ENCODE measurements around the gene CDH1. TPM values are rescaled to one million over a fixed set of nuclear protein-coding genes. Genes with fewer than 3 reads are reported as not detected.
"Not testable (repeated sequence)": the region's sequence is repeated elsewhere in the genome, so short reads cannot be mapped to it uniquely, and the experiment has no call there.

The CDH1 gene
- total RNA-seq, 3 donors from 2014 or later (not counting 1 experiment from before 2014, with no cell fraction given): 0.50 TPM; not detected in 2

GRCh38 chr16:68713361-68713760, 23.7 kb upstream of the CDH1 start:
- Mint-ChIP-seq H3K36me3 (no peaks in the 10 kb centered on the region), H3K9me3 (no peaks in the 10 kb centered on the region), H3K27ac (no peak overlapping the region), H3K4me3 (no peak overlapping the region), H3K4me1 (no peaks in the 10 kb centered on the region), H3K27me3 (ENCODE audit: low read depth in 2 of 2) (peaks cover 12 to 21% of the 10 kb centered on the region in 2 donors)
- Histone ChIP-seq H3K27me3 (ENCODE audit: control insufficient read depth, insufficient read depth, low read length) (no peaks in the 10 kb centered on the region), H3K27ac (ENCODE audit: low read length) (no peak overlapping the region), H3K36me3 (ENCODE audit: control insufficient read depth, insufficient read depth, low read length) (no peaks in the 10 kb centered on the region), H3K4me1 (ENCODE audit: control insufficient read depth, insufficient read depth, low read length) (peaks cover 6% of the 10 kb centered on the region), H3K9me3 (ENCODE audit: control insufficient read depth, insufficient read depth, low read length) (no peaks in the 10 kb centered on the region), H3K4me3 (ENCODE audit: low read length) (no peak overlapping the region)
- WGBS (ENCODE audit: insufficient coverage): 87% methylated on average over 5 of the region's 6 CpGs
- ATAC-seq (no peak), DNase-seq (no peak)
- TF ChIP-seq CTCF (IDR thresholded peaks at IDR 0.05): no peak
- intact Hi-C loops (cut with micrococcal nuclease): no loop called here

- no peak overlapping the region for H3K4me3 ChIP-seq (ENCODE audit: low read length)
- H3K36me3 Mint-ChIP-seq: no peaks in the 10 kb centered on the region
- WGBS (ENCODE audit: insufficient coverage): 63% methylated on average over 5 of the region's 5 CpGs
- no peak overlapping the region for H3K27ac Mint-ChIP-seq
- no peaks in the 10 kb centered on the region for H3K9me3 ChIP-seq (ENCODE audit: control insufficient read depth, insufficient read depth, low read length)
- H3K4me3 Mint-ChIP-seq: no peak overlapping the region
- peaks cover 6% of the 10 kb centered on the region for H3K4me1 ChIP-seq (ENCODE audit: control insufficient read depth, insufficient read depth, low read length)
- ATAC-seq: no peak
- H3K27me3 Mint-ChIP-seq (ENCODE audit: low read depth in 2 of 2): peaks cover 9 to 12% of the 10 kb centered on the region in 2 donors
- H3K27me3 ChIP-seq (ENCODE audit: control insufficient read depth, insufficient read depth, low read length): no peaks in the 10 kb centered on the region
- H3K27ac ChIP-seq (ENCODE audit: low read length): no peak overlapping the region
- no peak for TF ChIP-seq CTCF (IDR thresholded peaks at IDR 0.05)
- no peaks in the 10 kb centered on the region for H3K9me3 Mint-ChIP-seq
- H3K4me1 Mint-ChIP-seq: no peaks in the 10 kb centered on the region
- H3K36me3 ChIP-seq (ENCODE audit: control insufficient read depth, insufficient read depth, low read length): no peaks in the 10 kb centered on the region
- DNase-seq: no peak
- intact Hi-C loops (cut with micrococcal nuclease): no loop called here
Measured at GRCh38 chr16:68715471-68715870, 21.6 kb upstream of the CDH1 start.

- H3K27ac ChIP-seq (ENCODE audit: low read length); DNase-seq; H3K36me3 ChIP-seq (ENCODE audit: control insufficient read depth, insufficient read depth, low read length); H3K27ac Mint-ChIP-seq; H3K36me3 Mint-ChIP-seq; H3K27me3 Mint-ChIP-seq (ENCODE audit: low read depth in 2 of 2); H3K4me1 Mint-ChIP-seq; ATAC-seq; H3K9me3 Mint-ChIP-seq; H3K4me3 Mint-ChIP-seq; H3K4me3 ChIP-seq (ENCODE audit: low read length); intact Hi-C loops (cut with micrococcal nuclease); H3K4me1 ChIP-seq (ENCODE audit: control insufficient read depth, insufficient read depth, low read length); H3K9me3 ChIP-seq (ENCODE audit: control insufficient read depth, insufficient read depth, low read length); H3K27me3 ChIP-seq (ENCODE audit: control insufficient read depth, insufficient read depth, low read length): not testable (repeated sequence)
- WGBS (ENCODE audit: insufficient coverage): 94% methylated on average over 4 of the region's 4 CpGs
Measured at GRCh38 chr16:68716516-68716915, 20.6 kb upstream of the CDH1 start.

- 98% methylated on average over 4 of the region's 4 CpGs for WGBS (ENCODE audit: insufficient coverage)
- DNase-seq (no peak), ATAC-seq (no peak)
- Histone ChIP-seq H3K4me1 (ENCODE audit: control insufficient read depth, insufficient read depth, low read length) (no peaks in the 10 kb centered on the region), H3K9me3 (ENCODE audit: control insufficient read depth, insufficient read depth, low read length) (no peaks in the 10 kb centered on the region), H3K27me3 (ENCODE audit: control insufficient read depth, insufficient read depth, low read length) (no peaks in the 10 kb centered on the region), H3K4me3 (ENCODE audit: low read length) (no peak overlapping the region), H3K27ac (ENCODE audit: low read length) (no peak overlapping the region), H3K36me3 (ENCODE audit: control insufficient read depth, insufficient read depth, low read length) (no peaks in the 10 kb centered on the region)
- intact Hi-C loops (cut with micrococcal nuclease): no loop called here
- Mint-ChIP-seq H3K4me3 (no peak overlapping the region), H3K4me1 (no peaks in the 10 kb centered on the region), H3K27me3 (ENCODE audit: low read depth in 2 of 2) (peaks cover 0 to 6% of the 10 kb centered on the region in 2 donors), H3K27ac (no peak overlapping the region), H3K9me3 (no peaks in the 10 kb centered on the region), H3K36me3 (no peaks in the 10 kb centered on the region)
- TF ChIP-seq CTCF (IDR thresholded peaks at IDR 0.05): no peak
Measured at GRCh38 chr16:68717684-68718083, 19.4 kb upstream of the CDH1 start.
